HG02852 (cell line): ENCODE results near the gene LRIG3.
"Not testable (repeated sequence)": the region's sequence is repeated elsewhere in the genome, so short reads cannot be mapped to it uniquely, and the experiment has no call there.

Experiments
- ATAC-seq: cut with Tn5 transposase; IDR thresholded peaks from one replicate; pipeline ENCODE4 v1.9.1; 2021; ENCODE audit warnings: mild to moderate bottlenecking, moderate library complexity; ENCODE audit not compliant: unreplicated experiment

LRIG3 gene

DNA sequence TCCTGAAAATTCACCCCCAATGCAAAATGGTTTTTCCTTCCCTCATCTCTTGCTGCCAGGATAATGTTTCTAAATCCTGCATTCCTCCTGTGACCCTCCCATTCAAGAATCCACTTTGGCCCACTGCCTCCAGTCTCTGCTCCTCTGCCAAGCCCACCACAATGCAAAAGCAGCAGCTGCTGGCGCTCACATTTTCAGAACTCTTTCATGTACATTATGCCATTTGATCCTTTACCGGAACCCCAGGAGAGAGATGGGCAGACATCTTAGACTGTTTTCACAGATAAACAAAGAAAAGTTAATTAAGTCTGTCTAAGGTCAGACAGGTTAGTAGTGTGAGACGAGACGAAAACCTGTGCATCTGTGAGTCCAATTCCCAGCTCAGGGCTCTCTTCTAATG, 12.9 kb downstream of the LRIG3 start:
- ATAC-seq: no peak

- no peak for ATAC-seq
Observed at GRCh38 chr12:58906917-58907316, 13.4 kb downstream of the LRIG3 start.

DNA sequence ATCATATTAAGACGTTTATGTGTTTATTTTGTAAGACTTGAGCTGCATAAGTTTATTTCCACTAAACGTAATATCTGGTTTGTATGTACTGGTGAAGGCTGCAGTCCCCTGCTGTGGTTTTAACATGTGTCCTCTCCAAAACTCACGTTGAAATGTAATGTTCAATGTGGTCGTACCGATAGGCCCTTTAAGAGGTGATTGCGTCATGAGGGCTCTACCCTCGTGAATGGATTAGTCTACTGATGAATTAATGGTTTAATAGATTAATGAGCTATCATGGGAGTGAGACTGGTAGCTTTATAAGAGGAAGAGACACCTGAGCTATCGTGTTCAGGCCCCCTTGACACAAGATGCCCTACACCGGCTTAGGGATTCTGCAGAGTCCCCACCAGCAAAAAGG, 14.9 kb downstream of the LRIG3 start:
- ATAC-seq: no peak

DNA sequence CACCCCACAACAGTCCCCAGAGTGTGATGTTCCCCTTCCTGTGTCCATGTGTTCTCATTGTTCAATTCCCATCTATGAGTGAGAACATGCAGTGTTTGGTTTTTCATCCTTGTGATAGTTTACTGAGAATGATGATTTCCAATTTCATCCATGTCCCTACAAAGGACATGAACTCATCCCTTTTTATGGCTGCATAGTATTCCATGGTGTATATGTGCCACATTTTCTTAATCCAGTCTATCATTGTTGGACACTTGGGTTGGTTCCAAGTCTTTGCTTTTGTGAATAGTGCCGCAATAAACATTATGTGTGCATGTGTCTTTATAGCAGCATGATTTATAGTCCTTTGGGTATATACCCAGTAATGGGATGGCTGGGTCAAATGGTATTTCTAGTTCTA, 17.6 kb downstream of the LRIG3 start:
- ATAC-seq: not testable (repeated sequence)

- no peak for ATAC-seq
Observed at GRCh38 chr12:58901664-58902063, 18.6 kb downstream of the LRIG3 start.

GRCh38 chr12:58897969-58898368, 22.3 kb downstream of the LRIG3 start:
- ATAC-seq: no peak

- no peak for ATAC-seq
Observed at GRCh38 chr12:58896278-58896677, 24.0 kb downstream of the LRIG3 start.

DNA sequence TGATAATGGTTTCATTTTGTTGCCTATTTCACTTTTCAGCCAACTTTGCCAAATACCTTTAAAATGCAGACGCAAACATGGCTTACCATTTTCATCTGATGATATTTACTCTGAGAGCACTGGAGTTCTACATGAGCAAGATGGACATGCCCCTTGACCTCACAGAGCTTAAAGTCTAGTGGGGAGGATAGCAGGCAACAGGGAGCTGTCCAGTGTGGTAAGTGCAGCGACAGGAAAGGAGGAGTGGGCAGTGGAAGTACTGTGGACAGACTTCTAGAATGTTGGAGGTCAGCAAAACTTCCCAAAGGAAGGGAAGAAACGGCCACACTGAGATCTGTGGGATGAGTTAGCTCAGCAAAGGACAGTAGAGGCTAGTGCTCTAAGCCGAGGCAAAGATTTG, 25.3 kb downstream of the LRIG3 start:
- no peak for ATAC-seq

- no peak for ATAC-seq
Observed at GRCh38 chr12:58894040-58894439, 26.3 kb downstream of the LRIG3 start.

DNA sequence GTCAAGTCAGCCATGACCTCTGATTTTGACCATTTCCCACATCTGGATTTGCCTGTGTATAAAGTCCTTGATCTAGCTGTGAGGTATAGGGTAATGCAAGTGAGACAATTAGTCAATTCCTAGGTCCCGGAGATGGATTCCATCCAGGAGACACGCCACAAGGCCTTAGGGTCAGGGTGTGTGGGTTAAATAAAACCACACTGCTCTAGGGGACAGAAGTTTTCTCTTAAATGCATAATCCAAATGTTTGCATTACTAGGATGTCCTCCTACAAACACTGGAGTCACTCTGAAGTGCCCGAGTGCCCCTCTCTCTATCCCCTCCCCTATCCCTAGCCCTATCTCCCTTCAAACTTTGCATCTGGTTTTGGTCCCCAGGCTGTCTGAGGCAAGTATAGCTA, 26.8 kb downstream of the LRIG3 start:
- ATAC-seq: no peak

- ATAC-seq: no peak
Observed at GRCh38 chr12:58889557-58889956, 30.7 kb downstream of the LRIG3 start.

DNA sequence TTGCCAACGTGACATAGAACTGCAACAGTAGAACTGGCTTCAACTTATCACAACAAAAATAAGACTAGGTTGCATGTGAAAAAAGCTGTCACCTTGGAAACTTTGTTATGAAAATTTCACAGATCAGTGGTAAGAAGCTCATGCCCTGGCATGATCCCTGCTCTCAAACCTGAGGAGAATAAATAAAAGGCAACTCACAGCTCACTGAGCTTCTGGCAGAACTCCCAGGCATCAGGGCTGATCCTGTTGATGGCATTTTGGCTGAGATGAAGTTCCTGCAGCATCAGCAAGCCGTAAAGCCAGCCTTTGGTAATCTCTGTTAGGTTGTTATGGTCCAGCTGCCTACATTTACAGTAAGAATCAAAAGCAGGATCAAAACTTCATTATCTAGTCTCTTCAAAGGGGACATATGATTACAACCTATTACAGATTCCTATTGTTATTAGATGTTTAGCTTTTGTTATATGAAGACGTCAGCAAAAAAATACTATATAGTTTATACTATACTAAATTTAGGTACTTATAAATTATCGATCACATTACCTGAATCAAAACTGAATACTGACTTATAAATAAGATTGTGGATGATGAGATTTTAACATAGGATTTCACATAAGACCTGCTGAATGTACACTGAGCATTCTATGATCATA, 32.0 kb downstream of the LRIG3 start:
- no peak for ATAC-seq

- no peak for ATAC-seq
Observed at GRCh38 chr12:58887068-58887467, 33.2 kb downstream of the LRIG3 start.

DNA sequence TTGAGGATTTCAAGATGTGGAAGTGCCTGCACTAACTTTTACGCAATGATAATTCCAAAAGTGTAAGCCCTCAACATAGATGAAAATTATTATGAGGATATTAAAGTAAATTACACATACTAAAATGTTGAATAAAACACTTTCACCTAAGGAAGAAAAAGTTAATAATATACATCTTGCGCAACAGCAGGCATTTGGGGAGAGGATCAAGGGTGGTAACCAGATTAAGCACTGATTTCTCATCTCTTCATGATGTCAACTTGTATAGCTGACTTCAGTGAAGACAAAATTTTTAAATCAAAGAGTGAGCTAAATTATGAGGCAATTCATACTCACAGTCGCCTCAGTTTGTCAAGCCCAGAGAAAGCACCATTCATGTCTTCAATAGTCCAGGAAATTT, 33.8 kb downstream of the LRIG3 start:
- no peak for ATAC-seq

GRCh38 chr12:58884916-58885315, 35.4 kb downstream of the LRIG3 start:
- no peak for ATAC-seq

DNA sequence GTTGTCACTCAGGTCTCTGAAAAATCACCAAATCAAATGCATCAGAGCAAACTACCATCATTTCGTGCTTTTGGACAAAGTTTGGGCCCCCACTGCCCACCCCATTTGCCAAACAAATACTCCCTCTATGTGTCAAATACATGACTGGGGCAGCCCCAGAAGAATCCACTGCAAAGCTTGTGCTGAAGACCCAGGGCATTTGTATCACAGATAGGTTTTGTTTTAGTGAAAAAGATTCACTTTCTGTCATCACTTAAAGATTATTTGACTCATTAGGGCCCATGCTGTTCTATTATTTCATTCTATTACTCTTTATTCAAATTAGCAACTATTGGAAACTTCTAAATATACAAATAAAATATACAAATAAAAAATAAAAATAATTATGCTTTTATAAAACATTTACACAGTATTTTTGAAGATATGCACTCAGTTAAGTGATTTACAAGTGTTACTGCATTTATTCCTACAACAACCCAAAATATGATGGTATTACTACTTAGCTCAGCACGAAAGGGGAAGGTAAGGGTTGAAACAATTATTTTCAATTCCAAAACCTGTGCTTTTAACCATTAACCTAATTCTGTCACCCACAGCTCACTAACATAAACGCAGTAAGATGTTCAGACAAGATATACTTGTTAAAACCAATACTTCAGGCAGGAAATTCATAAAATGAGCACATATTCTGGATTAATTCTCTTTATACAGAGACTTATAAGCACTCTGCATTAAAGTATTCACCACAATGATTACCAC, 36.5 kb downstream of the LRIG3 start:
- peak; percentile 55 for ATAC-seq

- no peak for ATAC-seq
Observed at GRCh38 chr12:58882826-58883225, 37.5 kb downstream of the LRIG3 start.

- no peak for ATAC-seq
Observed at GRCh38 chr12:58881816-58882215, 38.5 kb downstream of the LRIG3 start.

- ATAC-seq: no peak
Observed at GRCh38 chr12:58880639-58881038, 39.7 kb downstream of the LRIG3 start.

GRCh38 chr12:58877243-58877743, 43.0 kb downstream of the LRIG3 start:
- ATAC-seq: no peak

GRCh38 chr12:58873496-58873895, 46.8 kb downstream of the LRIG3 start:
- ATAC-seq: no peak

DNA sequence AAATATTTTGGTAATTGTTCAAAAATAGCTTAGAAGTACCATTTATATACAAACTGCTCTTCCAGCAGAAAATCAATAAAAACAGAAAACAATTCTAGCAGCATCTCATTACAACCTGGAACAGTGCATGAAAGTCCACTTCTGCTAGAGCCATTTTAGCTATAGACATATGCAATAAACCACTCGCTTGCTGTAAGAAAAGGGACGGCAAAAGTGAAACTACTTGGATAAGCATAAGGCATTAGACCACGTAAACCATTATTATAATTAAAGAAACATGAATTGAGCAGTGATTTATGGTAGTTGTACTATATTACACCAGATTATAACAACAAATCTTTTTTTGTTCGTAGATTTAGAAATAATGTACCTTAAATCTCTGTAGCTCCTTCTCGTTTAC, 48.7 kb downstream of the LRIG3 start:
- no peak for ATAC-seq
